Measurements from ENCODE around the gene CYTH4.

GRCh38 chr22:37291559-37292298 lies 9.4 kb downstream of the CYTH4 start:
- TF ChIP-seq CTCF (IDR thresholded peaks at IDR 0.05) (no peak), EP300 (IDR thresholded peaks at IDR 0.05) (no peak)

Measured in gastroesophageal sphincter (tissue), 3 donors.